Lower lobe of right lung (tissue), 2 donors: ENCODE measurements around the gene JUND. TPM values are rescaled to one million over a fixed set of nuclear protein-coding genes. Genes with fewer than 3 reads are reported as not detected.

ENCODE experiments used
- ATAC-seq, 2 donors: fragments of 200-7000 bp; cut with Tn5 transposase; one replicate each; pipeline ENCODE4 v1.9.1; 2020 to 2022; ENCODE audit warnings: mild to moderate bottlenecking in 2 of 2, moderate library complexity in 2 of 2
- DNase-seq: peaks from one replicate; pipeline ENCODE4 v3.0.0-alpha.2; 2020
- H3K27ac ChIP-seq: fragments of 200-600 bp; one replicate; pipeline ENCODE4 v1.8.0; 2022
- H3K27me3 ChIP-seq: fragments of 200-600 bp; one replicate; pipeline ENCODE4 v1.8.0; 2022; ENCODE audit warnings: low read depth
- H3K36me3 ChIP-seq: fragments of 200-600 bp; one replicate; pipeline ENCODE4 v1.8.0; 2022; ENCODE audit warnings: mild to moderate bottlenecking
- H3K4me1 ChIP-seq: fragments of 200-600 bp; one replicate; pipeline ENCODE4 v1.8.0; 2022
- H3K4me3 ChIP-seq: fragments of 200-600 bp; one replicate; pipeline ENCODE4 v1.8.0; 2022; ENCODE audit warnings: mild to moderate bottlenecking
- H3K9me3 ChIP-seq: fragments of 200-600 bp; one replicate; pipeline ENCODE4 v1.8.0; 2022
- CTCF ChIP-seq: fragments of 200-600 bp; IDR thresholded peaks from one replicate; pipeline ENCODE4 v1.8.0; 2022; ENCODE audit warnings: antibody characterized with exemption, mild to moderate bottlenecking
- intact Hi-C: fragments of 100-400 bp; cut with DNase I; formaldehyde crosslinking; loops from one replicate; pipeline ENCODE4 v1.11.0; 2022
- total RNA-seq: library from RNA; stranded (reverse); fragmentation: NEBNext Ultra II Directional; extraction: Animal tissue kit (Norgen Biotek cat#: 25700); gene quantifications from one replicate; pipeline ENCODE4 v1.2.1, GENCODE V29; 2021
- donor health status: DM: no; HTN: yes; CAD: no; lungs with severe emphysema.

JUND gene
- total RNA-seq, 1 donor from 2014 or later, result 150 TPM

GRCh38 chr19:18274219-18274780 is 7.1 kb downstream of the JUND start, which contains the start of gene IQCN:
TSS of gene IQCN (minus strand) at chr19:18274452. CDS start at chr19:18269478, 4,974 bp downstream.
- H3K27ac ChIP-seq, result peak within 1 kb of the TSS; percentile 36
- intact Hi-C loops, result loop anchor here (10.0 kb wide), 1 partner anchor 51 kb away; the partner anchor contains the start of gene LSM4
- H3K4me1 ChIP-seq, result peaks cover 48% of the 10 kb centered on the region
- no peaks in the 10 kb centered on the region for H3K9me3 ChIP-seq
- peaks cover 42% of the 10 kb centered on the region for H3K36me3 ChIP-seq
- no peak for TF ChIP-seq CTCF
- ATAC-seq (peak in 1 of 2 donors; percentile 2), DNase-seq (no peak)
- H3K4me3 ChIP-seq, result no peak within 1 kb of the TSS
- H3K27me3 ChIP-seq, result no peaks in the 10 kb centered on the region

- H3K9me3 ChIP-seq, result no peaks in the 10 kb centered on the region
- intact Hi-C loops, result loop anchor here (10.0 kb wide), 1 partner anchor 51 kb away; the partner anchor contains the start of gene LSM4
- peaks cover 42% of the 10 kb centered on the region for H3K4me1 ChIP-seq
- ATAC-seq (no peak), DNase-seq (no peak)
- no peak overlapping the region for H3K27ac ChIP-seq
- H3K4me3 ChIP-seq, result no peak overlapping the region
- H3K27me3 ChIP-seq, result no peaks in the 10 kb centered on the region
- H3K36me3 ChIP-seq, result peaks cover 36% of the 10 kb centered on the region
- no peak for TF ChIP-seq CTCF
Observed at GRCh38 chr19:18273561-18274218, 7.7 kb downstream of the JUND start.

- no peak for DNase-seq
- H3K9me3 ChIP-seq, result no peaks in the 10 kb centered on the region
- H3K27me3 ChIP-seq, result no peaks in the 10 kb centered on the region
- no peak overlapping the region for H3K27ac ChIP-seq
- intact Hi-C loops, result loop anchor here (10.0 kb wide), 1 partner anchor 53 kb away; the partner anchor contains the start of gene LSM4
- H3K36me3 ChIP-seq, result peaks cover 28% of the 10 kb centered on the region
- peaks cover 24% of the 10 kb centered on the region for H3K4me1 ChIP-seq
- H3K4me3 ChIP-seq, result no peak overlapping the region
- ATAC-seq, result peak in 1 of 2 donors; percentile 13
- no peak for TF ChIP-seq CTCF
Observed at GRCh38 chr19:18271433-18271841, 10.0 kb downstream of the JUND start.

GRCh38 chr19:18270326-18270725 is 11.1 kb downstream of the JUND start:
- no peak for TF ChIP-seq CTCF
- intact Hi-C loops, result loop anchor here (10.0 kb wide), 1 partner anchor 54 kb away; the partner anchor contains the start of gene LSM4
- peaks cover 15% of the 10 kb centered on the region for H3K4me1 ChIP-seq
- H3K27me3 ChIP-seq, result no peaks in the 10 kb centered on the region
- no peak overlapping the region for H3K4me3 ChIP-seq
- no peaks in the 10 kb centered on the region for H3K9me3 ChIP-seq
- H3K27ac ChIP-seq, result no peak overlapping the region
- DNase-seq (no peak), ATAC-seq (no peak)
- peaks cover 28% of the 10 kb centered on the region for H3K36me3 ChIP-seq

GRCh38 chr19:18269070-18269723 is 12.2 kb downstream of the JUND start:
- no peak for TF ChIP-seq CTCF
- no peak for DNase-seq
- Histone ChIP-seq H3K4me1 (peaks cover 4% of the 10 kb centered on the region), H3K4me3 (no peak overlapping the region), H3K27me3 (no peaks in the 10 kb centered on the region), H3K27ac (no peak overlapping the region), H3K9me3 (no peaks in the 10 kb centered on the region), H3K36me3 (peaks cover 32% of the 10 kb centered on the region)
- no peak for ATAC-seq
- intact Hi-C loops, result no loop called here
